ENCODE results near the gene AFAP1L2.
A peak's percentile ranks its signal among the peaks of the same experiment; 100 is the strongest.

DNA sequence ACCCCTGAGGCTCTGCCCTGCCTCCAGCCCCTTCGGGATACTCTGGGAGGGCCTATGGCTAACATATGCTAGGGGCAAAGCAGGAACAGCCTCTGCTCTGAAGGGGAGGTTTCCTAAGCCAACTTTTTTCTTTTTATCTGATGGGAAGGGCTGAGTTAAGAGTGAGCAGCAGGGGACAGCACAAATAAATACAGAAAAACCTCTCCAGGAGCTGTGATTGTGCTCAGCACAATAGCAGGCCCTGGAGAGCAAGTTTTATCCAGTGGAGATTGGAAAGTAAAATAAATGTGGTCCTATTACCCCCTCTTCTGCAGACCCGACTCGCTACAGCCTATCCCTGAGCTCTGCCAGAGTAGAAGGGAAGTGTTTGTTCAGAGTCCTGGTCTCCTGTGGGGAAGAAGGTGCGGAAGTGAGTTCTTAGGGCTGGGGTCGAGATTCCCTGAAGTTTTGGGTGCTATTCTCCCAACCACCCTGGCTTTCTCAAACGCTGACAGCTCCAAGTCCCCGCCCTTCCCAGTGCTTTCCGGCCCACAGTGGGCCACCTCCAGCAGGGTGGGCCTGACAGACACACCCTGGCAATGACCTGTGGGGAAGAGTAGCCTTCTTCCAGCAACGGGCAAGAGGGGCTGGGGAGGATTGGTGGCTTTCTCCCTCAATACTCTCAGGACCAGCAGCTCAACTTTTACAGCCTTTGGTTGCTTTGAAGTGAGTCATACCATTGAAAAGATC lies 23.0 kb upstream of the AFAP1L2 start:
- TF ChIP-seq POLR2AphosphoS5 (IDR thresholded peaks at IDR 0.05; ENCODE audit: low read depth, low read length) (peak; percentile 20), SIN3A (IDR thresholded peaks at IDR 0.05; ENCODE audit: borderline replicate concordance, insufficient read depth, low read depth, low read length) (no peak), TCF7L2 (IDR thresholded peaks at IDR 0.05; ENCODE audit: low read depth, low read length) (0 out of 2 replicates have a peak, but pooled peaks have one; percentile 26)
- TF ChIP-seq, protein P1, sequence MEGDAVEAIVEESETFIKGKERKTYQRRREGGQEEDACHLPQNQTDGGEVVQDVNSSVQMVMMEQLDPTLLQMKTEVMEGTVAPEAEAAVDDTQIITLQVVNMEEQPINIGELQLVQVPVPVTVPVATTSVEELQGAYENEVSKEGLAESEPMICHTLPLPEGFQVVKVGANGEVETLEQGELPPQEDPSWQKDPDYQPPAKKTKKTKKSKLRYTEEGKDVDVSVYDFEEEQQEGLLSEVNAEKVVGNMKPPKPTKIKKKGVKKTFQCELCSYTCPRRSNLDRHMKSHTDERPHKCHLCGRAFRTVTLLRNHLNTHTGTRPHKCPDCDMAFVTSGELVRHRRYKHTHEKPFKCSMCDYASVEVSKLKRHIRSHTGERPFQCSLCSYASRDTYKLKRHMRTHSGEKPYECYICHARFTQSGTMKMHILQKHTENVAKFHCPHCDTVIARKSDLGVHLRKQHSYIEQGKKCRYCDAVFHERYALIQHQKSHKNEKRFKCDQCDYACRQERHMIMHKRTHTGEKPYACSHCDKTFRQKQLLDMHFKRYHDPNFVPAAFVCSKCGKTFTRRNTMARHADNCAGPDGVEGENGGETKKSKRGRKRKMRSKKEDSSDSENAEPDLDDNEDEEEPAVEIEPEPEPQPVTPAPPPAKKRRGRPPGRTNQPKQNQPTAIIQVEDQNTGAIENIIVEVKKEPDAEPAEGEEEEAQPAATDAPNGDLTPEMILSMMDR (IDR thresholded peaks at IDR 0.05), result peak; percentile 41

Measured in Panc1 (cell line).